Stimulated activated CD8-positive, alpha-beta memory T cell treated with anti-CD3 and anti-CD28 coated beads, Interleukin-15, amount 100 ng/mL, for 24 hours (primary cell): ENCODE data around the gene DDX27.
"Not testable (repeated sequence)": the region's sequence is repeated elsewhere in the genome, so short reads cannot be mapped to it uniquely, and the experiment has no call there.

Experiments used
- DNase-seq: peaks from one replicate; pipeline ENCODE4 v3.0.0-alpha.2; 2020; ENCODE audit warnings: low read depth

The DDX27 gene

DNA sequence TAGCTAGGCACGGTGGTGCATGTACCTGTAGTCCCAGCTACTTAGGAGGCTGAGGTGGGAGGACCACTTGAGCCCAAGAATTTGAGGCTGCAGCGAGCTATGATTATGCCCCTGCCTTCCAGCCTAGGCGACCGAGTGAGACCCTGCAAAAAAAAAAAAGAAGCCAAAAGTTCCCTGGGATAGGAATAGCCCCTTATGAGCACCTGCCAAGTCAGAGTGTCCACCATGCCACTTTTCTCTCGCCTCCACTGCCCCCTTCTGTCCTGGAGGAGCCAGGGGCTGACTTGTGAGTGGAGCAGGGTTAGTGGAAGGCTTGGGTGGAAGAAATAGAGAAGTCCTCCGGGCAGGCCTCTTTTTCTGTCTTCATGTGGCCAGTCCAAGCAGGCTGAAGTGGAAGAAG lies 12.1 kb upstream of the DDX27 start:
- no peak for DNase-seq

- DNase-seq = no peak
Measured at GRCh38 chr20:49210101-49210756, 9.0 kb upstream of the DDX27 start.

DNA sequence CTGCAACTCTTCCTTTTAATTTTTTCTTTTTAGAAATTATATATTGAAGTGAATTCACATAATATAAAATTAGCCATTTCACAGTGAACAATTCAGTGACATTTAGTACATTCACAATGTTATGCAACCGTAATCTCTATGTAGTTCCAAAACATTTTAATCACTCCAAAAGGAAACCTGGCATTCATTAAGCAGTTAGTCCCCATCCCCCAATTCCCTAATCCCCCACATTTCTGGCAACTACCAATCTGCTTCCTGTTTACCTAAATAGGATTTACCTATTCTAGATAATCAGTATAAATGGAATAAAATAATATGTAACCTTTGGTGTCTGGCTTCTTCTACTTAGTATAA lies 8.5 kb upstream of the DDX27 start:
- no peak for DNase-seq

DNA sequence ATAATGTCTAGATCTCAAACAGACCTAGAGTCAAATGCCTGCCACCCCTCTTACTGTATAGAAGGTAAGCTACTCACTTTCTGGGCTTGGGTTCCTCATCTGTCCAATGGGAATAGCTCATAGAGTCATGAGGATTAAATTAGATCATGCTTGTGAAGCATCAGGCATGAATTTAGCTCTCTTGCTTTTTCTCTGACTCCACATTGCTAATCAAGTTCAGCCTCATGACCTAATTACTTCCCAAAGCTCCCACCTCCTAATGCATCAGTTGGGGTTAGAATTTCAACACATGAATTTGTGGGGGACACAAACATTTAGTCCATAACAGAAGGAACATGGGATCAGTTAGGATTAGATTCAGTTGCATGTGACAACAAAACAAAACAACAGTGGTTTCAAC lies 4.6 kb upstream of the DDX27 start:
- DNase-seq = no peak

DNA sequence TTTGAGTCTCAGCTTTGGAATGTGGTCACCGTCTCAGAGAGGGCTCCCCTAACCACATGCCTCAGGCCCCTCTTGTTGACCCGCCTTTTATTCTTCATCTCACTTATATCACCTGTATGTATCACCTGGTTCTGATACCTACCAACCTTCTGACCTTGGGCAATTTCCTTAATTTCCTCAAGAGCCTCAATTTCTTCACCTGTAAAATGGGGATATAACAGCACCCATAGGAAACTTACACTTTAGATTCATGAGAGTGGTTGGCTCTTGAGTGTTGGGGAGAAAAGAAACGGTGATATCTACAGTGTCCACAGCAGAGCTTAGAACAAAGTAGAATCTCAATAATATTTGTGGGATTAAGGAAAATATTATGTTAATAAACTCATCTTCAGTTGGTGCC lies 4.0 kb upstream of the DDX27 start:
- DNase-seq = no peak

DNA sequence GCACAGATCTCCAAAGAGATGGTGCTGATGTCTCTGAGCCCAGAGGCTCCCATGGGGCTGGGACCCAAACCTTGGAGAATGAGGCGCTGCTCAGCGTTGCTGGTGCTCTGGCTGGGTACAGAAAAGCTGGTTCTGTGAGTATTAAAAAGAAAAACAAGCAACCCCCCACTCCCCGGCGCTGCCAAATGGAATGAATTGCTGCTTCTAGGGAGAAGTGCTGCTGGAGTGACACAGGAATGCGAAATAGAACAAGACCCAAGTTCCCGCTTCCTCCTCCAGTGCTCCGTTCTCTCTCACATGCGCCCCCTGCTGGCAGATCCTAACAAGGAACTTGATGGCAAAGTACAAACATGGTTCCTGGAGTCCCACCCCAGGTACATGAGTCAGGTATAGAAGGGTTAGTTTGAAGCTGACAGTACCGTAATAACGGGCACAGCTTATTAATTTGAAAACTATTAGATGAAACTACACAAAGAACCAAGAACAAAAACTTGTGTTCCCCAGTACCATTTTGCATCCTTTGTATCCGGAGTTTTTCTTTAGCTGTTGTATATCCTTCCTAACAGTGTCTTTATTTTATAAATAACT lies 2.1 kb upstream of the DDX27 start:
- DNase-seq = peak; percentile 98

GRCh38 chr20:49218739-49219090 lies 501 bp upstream of the DDX27 start:
- not testable (repeated sequence) for DNase-seq

- no peak for DNase-seq
Measured at GRCh38 chr20:49219924-49220831, 962 bp downstream of the DDX27 start.

DNA sequence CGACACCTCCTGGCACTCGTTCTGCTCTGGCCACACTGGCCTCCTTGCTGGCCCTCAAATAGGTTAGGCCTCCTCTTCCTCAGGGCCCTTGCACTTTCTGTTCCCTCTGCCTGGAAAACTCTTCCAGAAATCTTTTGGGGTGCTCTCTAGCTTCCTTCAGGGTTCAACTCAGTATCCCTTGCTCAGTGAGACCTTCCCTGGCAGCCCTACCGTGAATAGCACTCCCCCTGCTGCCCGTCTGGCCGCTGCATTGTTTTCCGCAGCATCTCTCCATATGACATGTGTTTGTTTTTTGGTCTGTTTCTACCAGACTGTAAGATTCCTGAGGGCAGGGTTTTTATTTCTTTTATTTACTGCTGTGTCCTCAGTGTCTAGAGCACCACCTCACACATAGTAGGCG lies 6.7 kb downstream of the DDX27 start:
- no peak for DNase-seq

DNA sequence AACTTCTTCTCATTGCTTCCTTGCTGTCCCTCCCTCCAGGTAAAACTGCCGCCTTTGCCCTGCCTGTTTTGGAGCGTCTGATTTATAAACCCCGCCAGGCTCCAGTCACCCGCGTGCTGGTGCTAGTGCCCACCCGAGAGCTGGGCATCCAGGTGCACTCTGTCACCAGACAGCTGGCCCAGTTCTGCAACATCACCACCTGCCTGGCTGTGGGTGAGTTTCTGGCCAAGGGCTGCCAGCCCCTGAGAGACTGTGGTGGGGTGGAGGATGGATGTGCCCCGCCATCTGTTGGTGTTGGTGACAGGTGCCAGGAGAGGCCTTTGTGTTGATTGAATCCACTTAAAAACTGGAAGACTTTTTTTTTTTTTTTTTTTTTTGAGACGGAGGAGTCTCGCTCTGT lies 9.5 kb downstream of the DDX27 start:
- DNase-seq = no peak

DNA sequence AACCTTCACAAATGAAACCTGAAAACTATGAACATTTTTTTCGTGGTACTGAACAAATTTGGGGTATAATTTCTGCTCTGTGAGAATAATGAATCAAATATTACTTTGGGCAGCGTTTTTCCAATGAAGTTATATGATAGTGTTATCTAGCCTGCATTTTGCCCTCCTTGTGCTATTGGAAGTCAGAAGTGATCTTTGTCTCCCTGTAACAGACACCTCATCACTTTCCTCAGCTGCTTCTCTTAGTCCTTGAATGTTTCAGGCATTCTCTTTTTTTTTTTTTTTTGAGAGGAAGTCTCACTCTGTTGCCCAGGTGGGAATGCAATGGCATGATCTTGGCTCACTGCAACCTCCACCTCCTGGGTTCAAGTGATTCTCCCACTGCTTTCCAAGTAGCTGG lies 10.2 kb downstream of the DDX27 start:
- DNase-seq = no peak

DNA sequence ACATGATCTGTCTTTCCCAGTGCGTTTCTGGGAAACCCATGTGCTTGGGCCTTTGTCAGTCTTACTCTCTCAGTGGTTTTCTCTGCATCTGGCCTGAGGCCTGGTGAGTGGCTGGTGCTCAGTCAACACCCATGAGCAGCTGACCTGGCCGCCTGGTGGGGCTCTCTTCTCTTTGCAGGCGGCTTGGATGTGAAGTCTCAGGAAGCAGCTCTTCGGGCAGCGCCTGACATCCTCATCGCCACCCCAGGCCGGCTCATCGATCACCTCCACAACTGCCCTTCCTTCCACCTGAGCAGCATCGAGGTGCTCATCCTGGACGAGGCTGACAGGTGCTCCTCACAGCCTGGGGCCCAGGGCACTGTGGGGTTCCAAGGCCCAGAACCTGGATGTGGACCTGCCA lies 10.8 kb downstream of the DDX27 start:
- DNase-seq = no peak

DNA sequence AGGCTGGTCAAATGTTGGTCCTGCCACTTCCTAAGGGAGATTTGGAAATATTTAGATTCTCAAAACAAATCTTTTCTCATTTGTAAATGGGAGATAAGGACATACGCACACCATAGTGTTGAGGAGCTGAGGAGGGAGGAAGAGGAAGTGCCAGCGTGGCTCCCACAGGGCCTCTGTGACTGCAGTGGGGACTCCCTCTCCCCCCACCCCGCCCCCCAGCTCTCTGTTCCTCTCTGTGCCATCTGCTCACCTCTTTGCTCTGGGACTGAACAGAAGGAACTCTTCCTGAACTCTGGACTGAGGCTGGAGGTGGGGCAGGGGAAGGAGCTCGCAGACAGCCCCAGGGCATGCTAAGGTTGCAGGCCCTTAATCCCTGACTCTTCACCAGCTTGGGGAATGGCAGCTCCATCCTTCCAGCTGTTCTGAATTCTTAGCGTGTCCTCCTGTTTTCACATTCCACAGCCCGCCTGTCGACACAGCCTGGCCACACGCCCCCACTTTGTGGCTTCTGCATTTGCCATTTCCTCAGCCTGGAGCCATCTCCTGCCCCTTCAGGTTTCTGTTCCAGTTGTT lies 11.4 kb downstream of the DDX27 start:
- no peak for DNase-seq

GRCh38 chr20:49231471-49231870 lies 12.3 kb downstream of the DDX27 start:
- no peak for DNase-seq

GRCh38 chr20:49233226-49233625 lies 14.0 kb downstream of the DDX27 start:
- no peak for DNase-seq

DNA sequence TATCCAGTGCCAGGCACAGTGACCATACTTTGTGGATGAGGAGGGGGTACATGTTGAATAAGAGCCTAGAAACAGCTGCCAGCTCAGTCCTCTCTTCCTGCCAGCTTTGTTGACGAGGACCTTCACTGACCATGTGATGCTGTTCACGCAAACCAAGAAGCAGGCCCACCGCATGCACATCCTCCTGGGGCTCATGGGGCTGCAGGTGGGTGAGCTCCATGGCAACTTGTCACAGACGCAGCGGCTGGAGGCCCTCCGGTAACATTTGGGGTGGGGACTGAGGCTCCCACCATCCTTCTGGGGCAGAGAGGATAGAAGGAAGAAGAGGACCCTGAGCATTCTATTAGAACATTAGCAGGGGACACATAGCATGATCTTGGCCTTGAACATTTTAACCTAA lies 15.6 kb downstream of the DDX27 start:
- DNase-seq = no peak

DNA sequence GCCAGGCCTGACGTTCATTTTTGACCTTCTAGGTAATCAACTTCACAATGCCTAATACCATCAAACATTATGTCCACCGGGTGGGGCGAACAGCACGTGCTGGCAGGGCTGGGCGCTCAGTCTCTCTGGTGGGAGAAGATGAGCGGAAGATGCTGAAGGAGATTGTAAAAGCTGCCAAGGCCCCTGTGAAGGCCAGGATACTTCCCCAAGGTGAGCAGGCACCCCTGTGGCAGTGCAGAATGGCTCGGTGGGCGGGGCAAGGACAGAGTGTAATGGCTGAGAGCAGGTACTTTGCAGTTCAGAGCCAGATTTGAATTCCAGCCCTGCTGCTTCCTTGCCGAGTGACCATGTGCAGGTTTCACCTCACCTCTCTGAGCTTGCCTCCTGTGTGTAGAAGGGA lies 17.1 kb downstream of the DDX27 start:
- DNase-seq = no peak

DNA sequence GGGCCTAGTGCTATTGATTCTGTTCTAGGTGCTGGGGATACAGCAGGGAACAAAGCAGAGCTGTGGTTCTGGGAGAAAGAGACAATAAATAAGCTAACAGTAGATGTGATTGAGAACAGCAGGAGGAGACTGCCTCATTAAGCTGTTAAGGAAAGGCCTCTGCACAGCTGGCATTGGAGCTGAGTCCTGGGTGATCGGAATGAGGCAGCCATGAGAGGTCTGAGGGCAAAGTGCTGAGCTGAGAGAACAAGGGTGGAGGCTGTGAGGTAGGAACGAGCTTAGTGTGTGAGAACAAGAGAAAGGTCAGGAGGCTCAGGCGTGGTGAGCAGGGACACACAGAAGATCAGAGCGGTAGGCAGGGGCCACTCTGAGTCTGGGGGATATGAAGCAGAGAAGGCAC lies 18.3 kb downstream of the DDX27 start:
- no peak for DNase-seq

GRCh38 chr20:49245921-49246740 lies 26.9 kb downstream of the DDX27 start:
- no peak for DNase-seq

DNA sequence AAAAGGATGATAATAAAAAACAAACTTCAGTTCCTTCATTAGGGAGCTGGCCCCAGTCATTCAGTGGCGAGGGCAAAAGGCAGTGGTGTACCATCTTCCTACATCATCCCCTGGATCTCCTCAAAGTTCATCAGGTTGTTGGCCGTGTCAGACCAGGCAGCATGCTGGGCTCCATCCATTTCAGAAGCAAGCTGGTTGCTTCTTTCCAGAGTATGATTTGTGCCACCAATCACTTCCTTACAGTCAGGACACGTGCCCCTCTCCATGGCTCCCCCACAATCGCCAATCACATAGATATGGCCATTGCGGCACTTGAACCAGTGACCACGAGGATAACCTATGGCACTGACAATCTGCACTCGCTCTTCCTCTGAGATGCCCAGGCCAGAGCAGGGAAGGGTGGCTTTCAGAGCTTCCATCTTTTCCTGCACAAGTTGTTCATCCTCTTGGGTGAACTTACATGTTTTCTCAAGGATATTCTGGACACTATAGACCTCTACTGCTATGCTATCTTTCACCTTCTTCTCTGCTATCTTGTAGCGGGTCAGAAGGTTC lies 28.0 kb downstream of the DDX27 start:
- no peak for DNase-seq

DNA sequence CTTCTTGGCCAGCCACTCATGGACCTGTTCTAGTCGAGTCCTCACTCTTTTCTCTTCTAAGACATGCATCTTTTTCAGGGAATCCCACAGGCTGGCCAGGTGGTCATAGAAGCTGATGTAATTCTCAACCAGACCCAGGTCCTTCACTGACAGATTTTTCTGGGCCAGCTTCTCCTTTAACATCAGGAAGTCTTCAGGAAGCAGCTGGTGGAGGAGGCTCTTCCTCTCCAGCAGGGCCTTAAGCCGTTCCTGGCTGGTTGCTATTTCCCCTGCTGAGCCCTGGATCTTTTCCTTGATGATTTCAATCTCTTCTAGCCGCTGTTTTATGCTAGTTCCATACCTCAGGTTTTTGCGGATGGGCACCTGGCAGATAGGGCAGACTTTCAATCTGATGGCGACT lies 28.6 kb downstream of the DDX27 start:
- no peak for DNase-seq

GRCh38 chr20:49248301-49248700 lies 29.1 kb downstream of the DDX27 start:
- no peak for DNase-seq
